ENCODE data around the gene ZNF200. TPM values are rescaled to one million over a fixed set of nuclear protein-coding genes. Genes with fewer than 3 reads are reported as not detected.
"Not testable (repeated sequence)": the region's sequence is repeated elsewhere in the genome, so short reads cannot be mapped to it uniquely, and the experiment has no call there.

ZNF200 gene
- total RNA-seq, 2 donors from 2014 or later = 7.1 to 7.2 TPM

DNA sequence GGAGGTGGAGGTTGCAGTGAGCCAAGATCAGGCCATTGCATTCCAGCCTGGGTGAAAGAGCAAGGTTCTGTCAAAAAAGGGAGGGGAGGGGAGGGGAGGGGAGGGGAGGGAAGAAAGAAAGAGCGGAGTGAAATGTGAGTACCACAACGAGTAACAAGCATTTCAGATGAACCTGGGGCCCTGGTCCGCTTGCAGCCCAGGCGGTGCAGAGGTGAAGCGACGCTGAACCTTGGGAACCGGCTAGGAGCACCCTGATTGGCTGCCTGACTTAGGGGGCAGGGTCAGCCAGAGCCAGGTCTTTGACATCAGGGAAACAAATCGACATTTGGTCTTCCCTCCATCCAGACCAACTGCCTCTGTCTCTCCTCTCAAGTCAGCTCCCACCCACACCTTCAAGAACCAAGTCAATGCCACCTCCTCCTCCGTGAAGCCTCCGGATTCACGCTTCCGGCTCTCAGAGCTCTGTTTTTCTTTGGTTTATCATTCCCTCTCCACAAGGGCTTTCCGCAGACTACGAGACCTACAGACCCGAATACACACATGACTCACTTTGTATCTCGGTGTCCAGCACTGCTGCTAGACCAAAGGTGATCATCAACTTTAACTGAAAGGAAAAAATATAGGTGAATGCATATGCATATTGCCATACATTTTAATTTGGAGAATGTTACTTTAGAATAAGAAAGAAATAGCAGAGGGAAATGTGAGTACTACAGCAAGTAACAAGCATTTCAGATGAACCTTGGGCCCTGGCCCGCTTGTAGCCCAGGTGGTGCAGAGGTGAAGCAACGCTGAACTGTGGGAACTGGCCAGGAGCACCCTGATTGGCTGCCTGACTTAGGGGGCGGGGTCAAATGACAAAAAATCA lies 27.6 kb downstream of the ZNF200 start:
- intact Hi-C loops (cut with DNase I) = no loop called here
- H3K9ac ChIP-seq (ENCODE audit: low read depth in 2 of 2, low read length in 2 of 2) = no peak overlapping the region
- no peak overlapping the region for H3K27ac ChIP-seq
- TF ChIP-seq, protein P1, sequence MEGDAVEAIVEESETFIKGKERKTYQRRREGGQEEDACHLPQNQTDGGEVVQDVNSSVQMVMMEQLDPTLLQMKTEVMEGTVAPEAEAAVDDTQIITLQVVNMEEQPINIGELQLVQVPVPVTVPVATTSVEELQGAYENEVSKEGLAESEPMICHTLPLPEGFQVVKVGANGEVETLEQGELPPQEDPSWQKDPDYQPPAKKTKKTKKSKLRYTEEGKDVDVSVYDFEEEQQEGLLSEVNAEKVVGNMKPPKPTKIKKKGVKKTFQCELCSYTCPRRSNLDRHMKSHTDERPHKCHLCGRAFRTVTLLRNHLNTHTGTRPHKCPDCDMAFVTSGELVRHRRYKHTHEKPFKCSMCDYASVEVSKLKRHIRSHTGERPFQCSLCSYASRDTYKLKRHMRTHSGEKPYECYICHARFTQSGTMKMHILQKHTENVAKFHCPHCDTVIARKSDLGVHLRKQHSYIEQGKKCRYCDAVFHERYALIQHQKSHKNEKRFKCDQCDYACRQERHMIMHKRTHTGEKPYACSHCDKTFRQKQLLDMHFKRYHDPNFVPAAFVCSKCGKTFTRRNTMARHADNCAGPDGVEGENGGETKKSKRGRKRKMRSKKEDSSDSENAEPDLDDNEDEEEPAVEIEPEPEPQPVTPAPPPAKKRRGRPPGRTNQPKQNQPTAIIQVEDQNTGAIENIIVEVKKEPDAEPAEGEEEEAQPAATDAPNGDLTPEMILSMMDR (IDR thresholded peaks at IDR 0.05) = no peak
- H3K9me3 ChIP-seq = no peaks in the 10 kb centered on the region
- H3K4me3 ChIP-seq = no peak overlapping the region
- H3K27me3 ChIP-seq = no peaks in the 10 kb centered on the region
- H3K36me3 ChIP-seq = no peaks in the 10 kb centered on the region
- H3K4me1 ChIP-seq = no peaks in the 10 kb centered on the region
- DNase-seq = no peak

DNA sequence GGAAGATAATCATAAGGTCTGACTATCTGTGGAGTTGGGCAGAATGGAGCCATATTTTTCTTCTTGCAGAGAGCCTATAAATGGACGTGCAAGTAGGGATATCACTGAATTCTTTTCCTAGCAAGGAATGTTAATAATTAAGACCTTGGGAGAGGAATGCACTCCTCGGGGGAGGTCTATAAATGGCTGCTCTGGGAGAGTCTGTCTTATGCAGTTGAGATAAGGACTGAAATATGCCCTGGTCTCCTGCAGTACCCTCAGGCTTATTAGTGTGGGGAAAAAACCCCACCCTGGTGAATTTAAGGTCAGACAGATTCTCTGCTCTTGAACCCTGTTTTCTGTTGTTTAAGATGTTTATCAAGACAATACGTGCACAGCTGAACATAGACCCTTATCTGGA lies 29.0 kb downstream of the ZNF200 start:
- DNase-seq; intact Hi-C loops (cut with DNase I); H3K36me3 ChIP-seq; H3K27ac ChIP-seq; H3K4me1 ChIP-seq; H3K4me3 ChIP-seq; H3K27me3 ChIP-seq; H3K9ac ChIP-seq (ENCODE audit: low read depth in 2 of 2, low read length in 2 of 2); H3K9me3 ChIP-seq: not testable (repeated sequence)

DNA sequence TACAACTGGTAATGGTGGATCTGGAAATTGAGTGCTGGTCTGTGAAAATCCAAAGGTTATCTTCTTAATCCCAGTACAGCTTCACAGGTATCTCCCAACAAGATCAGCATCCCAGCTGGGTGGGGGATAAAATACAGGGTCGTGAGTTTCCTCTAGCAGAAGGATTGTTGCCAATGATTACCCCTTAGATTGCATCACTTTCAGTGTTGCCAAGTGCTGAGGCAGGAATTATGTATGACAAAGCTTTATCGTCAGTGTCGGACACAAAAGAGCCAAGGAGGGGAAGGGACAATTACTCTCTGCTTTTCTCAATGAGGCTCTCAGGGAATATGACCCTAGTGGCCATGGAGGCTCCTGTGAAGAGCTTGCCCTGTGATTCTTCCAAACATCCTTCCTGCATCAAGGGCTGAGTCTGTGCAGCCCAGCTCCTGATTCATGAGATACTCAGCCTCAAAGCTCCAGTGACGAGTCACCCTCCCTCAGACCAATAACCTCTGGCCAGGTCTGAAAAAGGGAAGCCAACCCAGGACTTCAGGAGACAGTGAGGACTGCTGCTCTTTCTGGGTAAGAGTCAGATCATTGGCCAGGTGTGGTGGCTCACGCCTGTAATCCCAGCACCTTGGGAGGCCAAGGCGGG lies 31.9 kb downstream of the ZNF200 start:
- H3K9me3 ChIP-seq = no peaks in the 10 kb centered on the region
- no peak overlapping the region for H3K4me3 ChIP-seq
- no peak overlapping the region for H3K27ac ChIP-seq
- H3K36me3 ChIP-seq = no peaks in the 10 kb centered on the region
- TF ChIP-seq, protein P1 (IDR thresholded peaks at IDR 0.05) = no peak
- H3K27me3 ChIP-seq = no peaks in the 10 kb centered on the region
- no peak overlapping the region for H3K9ac ChIP-seq (ENCODE audit: low read depth in 2 of 2, low read length in 2 of 2)
- DNase-seq = no peak
- no peaks in the 10 kb centered on the region for H3K4me1 ChIP-seq
- intact Hi-C loops (cut with DNase I) = no loop called here

DNA sequence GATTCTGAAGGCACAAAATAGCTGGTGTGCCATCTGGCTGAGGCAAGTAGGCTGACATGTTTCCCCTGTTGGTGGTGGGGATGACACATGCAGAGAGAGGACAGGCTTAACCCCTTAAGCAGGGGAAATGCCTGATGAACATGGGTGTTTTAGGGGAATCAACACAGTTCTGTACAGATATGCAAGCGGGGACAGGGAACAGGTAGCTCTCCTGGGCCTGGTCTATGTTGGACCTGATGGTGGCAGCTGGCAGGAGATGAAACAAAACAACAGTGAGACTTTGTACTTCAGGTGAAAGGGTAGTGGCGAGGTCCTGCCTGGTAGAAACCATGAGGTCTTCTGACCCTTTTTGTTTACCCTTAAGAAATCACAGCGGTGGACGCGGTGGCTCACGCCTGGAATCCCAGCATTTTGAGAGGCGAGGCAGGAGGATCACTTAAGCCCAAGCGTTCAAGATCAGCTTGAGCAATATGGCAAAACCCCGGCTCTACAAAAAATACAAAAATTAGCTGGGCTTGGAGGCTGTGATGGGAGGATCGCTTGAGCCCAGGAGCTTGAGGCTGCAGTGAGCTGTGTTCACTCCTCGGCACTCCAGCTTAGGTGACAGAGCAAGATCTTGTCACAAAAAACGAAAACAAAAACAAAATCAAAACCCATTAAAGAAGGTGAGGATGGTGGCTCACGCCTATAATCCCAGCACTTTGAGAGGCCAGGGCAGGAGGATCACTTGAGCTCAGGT lies 36.5 kb downstream of the ZNF200 start:
- Histone ChIP-seq H3K36me3 (no peaks in the 10 kb centered on the region), H3K27ac (no peak overlapping the region), H3K4me1 (no peaks in the 10 kb centered on the region), H3K4me3 (no peak overlapping the region), H3K27me3 (peaks cover 4% of the 10 kb centered on the region), H3K9ac (ENCODE audit: low read depth in 2 of 2, low read length in 2 of 2) (no peak overlapping the region), H3K9me3 (no peaks in the 10 kb centered on the region)
- DNase-seq = no peak
- intact Hi-C loops (cut with DNase I) = no loop called here
- TF ChIP-seq, protein P1 (IDR thresholded peaks at IDR 0.05) = no peak

DNA sequence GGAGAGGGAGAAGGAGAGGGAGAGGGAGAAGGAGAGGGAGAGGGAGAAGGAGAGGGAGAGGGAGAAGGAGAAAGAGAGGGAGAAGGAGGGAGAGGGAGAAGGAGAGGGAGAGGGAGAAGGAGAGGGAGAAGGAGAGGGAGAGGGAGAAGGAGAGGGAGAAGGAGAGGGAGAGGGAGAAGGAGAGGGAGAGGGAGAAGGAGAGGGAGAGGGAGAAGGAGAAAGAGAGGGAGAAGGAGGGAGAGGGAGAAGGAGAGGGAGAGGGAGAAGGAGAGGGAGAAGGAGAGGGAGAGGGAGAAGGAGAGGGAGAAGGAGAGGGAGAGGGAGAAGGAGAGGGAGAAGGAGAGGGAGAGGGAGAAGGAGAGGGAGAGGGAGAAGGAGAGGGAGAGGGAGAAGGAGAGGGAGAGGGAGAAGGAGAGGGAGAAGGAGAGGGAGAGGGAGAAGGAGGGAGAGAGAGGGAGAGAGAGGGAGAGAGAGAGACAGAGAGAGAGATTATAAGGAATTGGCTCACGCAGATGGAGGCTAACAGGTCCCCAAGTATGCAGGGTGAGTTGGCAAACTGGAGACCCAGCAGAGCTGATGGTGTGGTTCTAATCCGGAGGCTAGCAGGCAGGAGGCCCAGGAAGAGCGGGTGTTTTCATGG lies 37.1 kb downstream of the ZNF200 start:
- H3K27ac ChIP-seq; H3K27me3 ChIP-seq; H3K4me1 ChIP-seq; H3K9ac ChIP-seq (ENCODE audit: low read depth in 2 of 2, low read length in 2 of 2); H3K9me3 ChIP-seq; DNase-seq; H3K4me3 ChIP-seq; H3K36me3 ChIP-seq; intact Hi-C loops (cut with DNase I): not testable (repeated sequence)

DNA sequence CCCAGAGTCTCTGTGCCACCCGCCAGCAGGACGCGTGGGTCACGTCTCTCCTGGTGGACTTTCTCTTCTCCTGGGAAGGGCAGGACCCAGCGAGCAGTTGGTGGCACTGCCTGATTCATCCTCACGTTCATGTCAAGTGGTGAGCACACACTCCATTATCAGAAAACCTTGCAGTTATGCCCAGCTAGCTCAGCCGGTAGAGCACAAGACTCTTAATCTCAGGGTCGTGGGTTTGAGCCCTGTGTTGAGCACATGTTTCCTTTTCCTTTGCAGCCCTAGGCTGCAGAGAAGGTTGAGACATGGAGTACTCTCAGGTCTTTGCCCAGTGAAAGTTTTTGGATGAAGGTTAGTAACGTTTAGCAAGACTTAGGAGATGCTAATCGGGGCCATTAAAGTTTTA lies 39.0 kb downstream of the ZNF200 start:
- peaks cover 22% of the 10 kb centered on the region for H3K27me3 ChIP-seq
- intact Hi-C loops (cut with DNase I) = no loop called here
- H3K9me3 ChIP-seq = no peaks in the 10 kb centered on the region
- no peak overlapping the region for H3K27ac ChIP-seq
- TF ChIP-seq, protein P1 (IDR thresholded peaks at IDR 0.05) = no peak
- no peak overlapping the region for H3K4me3 ChIP-seq
- no peak for DNase-seq
- no peak overlapping the region for H3K9ac ChIP-seq (ENCODE audit: low read depth in 2 of 2, low read length in 2 of 2)
- H3K4me1 ChIP-seq = no peaks in the 10 kb centered on the region
- no peaks in the 10 kb centered on the region for H3K36me3 ChIP-seq
